Measurements from ENCODE around the gene C14orf180.
A peak's percentile ranks its signal among the peaks of the same experiment; 100 is the strongest.

Gene C14orf180

GRCh38 chr14:104549536-104550339, 29.8 kb upstream of the C14orf180 start:
- DNase-seq: no peak

- no peak for DNase-seq
Measured at GRCh38 chr14:104550340-104550860, 29.2 kb upstream of the C14orf180 start.

GRCh38 chr14:104550861-104551728, 28.5 kb upstream of the C14orf180 start:
- peak in 2 of 56 donors; percentile 5 to 26 for DNase-seq

GRCh38 chr14:104551851-104552737, 27.5 kb upstream of the C14orf180 start:
- DNase-seq: no peak

GRCh38 chr14:104552738-104553125, 26.8 kb upstream of the C14orf180 start:
- no peak for DNase-seq

- DNase-seq: no peak
Measured at GRCh38 chr14:104553166-104554087, 26.1 kb upstream of the C14orf180 start.

GRCh38 chr14:104554088-104554607, 25.4 kb upstream of the C14orf180 start:
- no peak for DNase-seq

- DNase-seq: peak in 2 of 56 donors; percentile 15 to 32
Measured at GRCh38 chr14:104554608-104555429, 24.7 kb upstream of the C14orf180 start.

GRCh38 chr14:104555430-104556255, 23.9 kb upstream of the C14orf180 start:
- no peak for DNase-seq

GRCh38 chr14:104556256-104557021, 23.1 kb upstream of the C14orf180 start:
- DNase-seq: no peak

- DNase-seq: no peak
Measured at GRCh38 chr14:104557086-104557485, 22.5 kb upstream of the C14orf180 start.

- no peak for DNase-seq
Measured at GRCh38 chr14:104557766-104558165, 21.8 kb upstream of the C14orf180 start.

GRCh38 chr14:104558231-104559027, 21.1 kb upstream of the C14orf180 start:
- DNase-seq: no peak

- DNase-seq: no peak
Measured at GRCh38 chr14:104559028-104559803, 20.3 kb upstream of the C14orf180 start.

Measured in amygdala (tissue), 56 donors.